Large intestine (tissue), 3 donors: ENCODE results near the gene SYNGR3. TPM values are rescaled to one million over a fixed set of nuclear protein-coding genes. Genes with fewer than 3 reads are reported as not detected.

Source experiments
- DNase-seq, 2 donors: peaks; one replicate each; pipeline versions ENCODE4 v3.0.0 to v3.0.0-alpha.2; 2013
- H3K27ac ChIP-seq: one replicate; pipeline ENCODE4 v1.5.1; 2013; ENCODE audit warnings: low read length
- H3K27me3 ChIP-seq: 2 replicates; pipeline ENCODE4 v1.6.1; 2013; ENCODE audit warnings: low read length; ENCODE audit not compliant: control insufficient read depth, insufficient read depth
- H3K36me3 ChIP-seq: 2 replicates; pipeline ENCODE4 v1.6.1; 2013; ENCODE audit warnings: low read length; ENCODE audit not compliant: control insufficient read depth, insufficient read depth
- H3K4me1 ChIP-seq: one replicate; pipeline ENCODE4 v1.6.1; 2013; ENCODE audit warnings: low read length; ENCODE audit not compliant: control insufficient read depth, insufficient read depth
- H3K4me3 ChIP-seq: one replicate; pipeline ENCODE4 v1.5.1; 2013; ENCODE audit warnings: low read length
- H3K9me3 ChIP-seq: one replicate; pipeline ENCODE4 v1.6.1; 2013; ENCODE audit warnings: mild to moderate bottlenecking, low read depth, low read length, moderate library complexity; ENCODE audit not compliant: control insufficient read depth
- WGBS: methylation state at CpG from one replicate; pipeline ENCODE4 v1.1.5; 2013; ENCODE audit warnings: low lambda C conversion rate; ENCODE audit not compliant: insufficient coverage; 5-methylcytosine and 5-hydroxymethylcytosine counted together
- polyA plus RNA-seq: library from polyadenylated mRNA; unstranded; fragments of 120-200 nt; gene quantifications from one replicate; pipeline ENCODE4 v1.2.1, GENCODE V29; 2013

The SYNGR3 gene
- polyA plus RNA-seq, 1 donor, result 4.2 TPM

DNA sequence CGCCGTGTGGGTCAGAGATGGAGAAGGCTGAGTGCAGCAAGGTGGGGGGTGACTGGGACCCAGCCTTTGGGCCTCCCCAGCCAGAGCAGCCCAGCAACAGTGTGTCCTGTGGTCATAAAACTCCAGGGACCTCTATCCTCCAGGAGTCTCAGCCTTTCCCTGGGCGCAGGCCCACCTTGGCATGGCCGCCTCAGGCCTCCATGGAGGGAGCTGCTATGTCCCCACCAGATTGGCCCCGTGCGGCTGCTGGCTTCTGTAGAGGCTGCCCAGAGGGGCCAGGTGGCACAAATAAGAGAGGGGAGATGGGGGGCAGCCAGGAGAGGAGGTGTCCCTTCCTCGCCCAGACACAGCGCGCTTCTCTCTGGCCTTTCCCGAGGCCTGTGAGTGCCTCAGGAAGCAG is 2.6 kb upstream of the SYNGR3 start:
- H3K9me3 ChIP-seq, result peaks cover 13% of the 10 kb centered on the region
- peaks cover 23% of the 10 kb centered on the region for H3K36me3 ChIP-seq
- no peak overlapping the region for H3K27ac ChIP-seq
- peaks cover 52% of the 10 kb centered on the region for H3K4me1 ChIP-seq
- DNase-seq, result no peak
- WGBS, result no CpG with 5 or more reads among the region's 10 CpGs
- H3K27me3 ChIP-seq, result peaks cover 41% of the 10 kb centered on the region
- H3K4me3 ChIP-seq, result no peak overlapping the region

DNA sequence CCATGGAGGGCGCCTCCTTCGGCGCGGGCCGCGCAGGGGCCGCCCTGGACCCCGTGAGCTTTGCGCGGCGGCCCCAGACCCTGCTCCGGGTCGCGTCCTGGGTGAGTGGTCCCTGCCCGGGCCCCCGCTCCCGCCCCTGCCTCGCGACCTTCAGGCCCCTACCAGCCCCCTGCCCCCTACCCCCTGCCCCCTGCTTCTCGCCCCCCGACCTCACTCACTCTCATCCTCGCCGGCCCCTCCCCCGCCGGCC is 256 bp downstream of the SYNGR3 start:
- Histone ChIP-seq H3K4me1 (peaks cover 39% of the 10 kb centered on the region), H3K27me3 (peaks cover 30% of the 10 kb centered on the region), H3K4me3 (no peak overlapping the region), H3K9me3 (peaks cover 21% of the 10 kb centered on the region), H3K36me3 (peaks cover 23% of the 10 kb centered on the region), H3K27ac (no peak overlapping the region)
- no peak for DNase-seq
- no CpG with 5 or more reads among the region's 25 CpGs for WGBS

DNA sequence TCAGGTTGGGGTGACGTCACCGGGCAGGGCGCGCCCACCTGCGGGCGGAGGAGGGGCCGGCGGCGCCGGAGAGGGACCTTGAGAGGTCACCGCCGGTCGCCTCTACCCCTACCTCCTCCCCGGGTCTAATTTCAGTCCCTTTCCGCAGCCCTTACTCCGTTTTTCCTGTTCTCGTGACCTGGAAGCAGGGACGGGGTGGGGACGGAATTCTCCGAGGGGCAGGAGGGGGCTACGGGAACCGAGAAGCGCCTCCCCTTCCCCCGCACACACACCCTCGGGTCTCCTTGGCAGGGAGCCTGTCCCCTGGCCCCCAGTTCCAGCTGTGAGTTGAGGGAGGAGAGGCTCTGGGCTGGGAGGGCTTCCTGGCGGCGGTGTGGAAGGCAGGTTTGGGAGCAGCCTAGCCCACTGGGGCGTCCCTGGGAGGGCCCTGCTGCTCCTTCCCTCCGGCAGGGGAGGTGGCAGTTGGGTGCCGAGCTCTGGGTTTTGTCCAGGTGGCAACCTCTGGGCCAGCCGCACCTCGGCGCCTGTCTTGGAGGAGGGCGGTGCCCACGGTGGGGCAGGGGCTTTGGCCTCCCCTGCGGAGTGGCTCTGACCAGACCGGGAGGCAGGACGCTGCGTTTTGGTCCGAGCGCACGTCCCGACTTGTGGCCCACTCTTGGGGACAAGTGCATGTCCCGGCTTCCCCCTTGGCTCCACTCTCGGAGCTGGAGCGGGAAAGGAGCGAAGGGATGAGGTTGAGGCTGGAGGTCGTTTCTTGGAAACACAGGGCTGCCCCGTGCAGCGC is 773 bp downstream of the SYNGR3 start:
- peaks cover 21% of the 10 kb centered on the region for H3K9me3 ChIP-seq
- no peak overlapping the region for H3K27ac ChIP-seq
- peak in 1 of 2 donors; percentile 45 for DNase-seq
- peak overlapping the region; percentile 33 for H3K4me3 ChIP-seq
- H3K36me3 ChIP-seq, result peaks cover 18% of the 10 kb centered on the region
- peaks cover 30% of the 10 kb centered on the region for H3K27me3 ChIP-seq
- H3K4me1 ChIP-seq, result peaks cover 33% of the 10 kb centered on the region
- no CpG with 5 or more reads among the region's 50 CpGs for WGBS

DNA sequence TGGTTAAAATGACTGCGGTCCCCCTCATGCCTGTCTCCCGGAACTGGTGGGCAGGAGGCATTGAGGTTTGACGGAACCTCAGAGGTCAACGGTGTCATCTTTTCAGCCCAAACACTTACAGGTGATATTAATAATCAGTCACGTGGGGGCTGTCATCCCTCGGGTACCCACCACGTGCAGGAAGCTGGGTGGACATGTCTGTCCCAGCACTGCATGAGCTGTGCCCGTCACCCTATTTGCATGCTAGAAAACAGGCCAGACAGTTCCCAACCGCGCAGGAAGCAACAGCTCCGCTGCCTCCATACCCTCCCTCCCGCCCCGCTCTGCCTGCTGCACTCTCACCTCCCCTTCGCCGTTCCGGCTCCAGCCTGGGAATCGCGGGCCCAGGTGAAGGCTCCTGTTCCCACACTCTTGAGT is 1.4 kb downstream of the SYNGR3 start:
- WGBS, result no CpG with 5 or more reads among the region's 18 CpGs
- peaks cover 30% of the 10 kb centered on the region for H3K27me3 ChIP-seq
- peaks cover 27% of the 10 kb centered on the region for H3K4me1 ChIP-seq
- H3K27ac ChIP-seq, result no peak overlapping the region
- peaks cover 21% of the 10 kb centered on the region for H3K9me3 ChIP-seq
- H3K36me3 ChIP-seq, result peaks cover 12% of the 10 kb centered on the region
- H3K4me3 ChIP-seq, result no peak overlapping the region
- peak in 1 of 2 donors; percentile 26 for DNase-seq

DNA sequence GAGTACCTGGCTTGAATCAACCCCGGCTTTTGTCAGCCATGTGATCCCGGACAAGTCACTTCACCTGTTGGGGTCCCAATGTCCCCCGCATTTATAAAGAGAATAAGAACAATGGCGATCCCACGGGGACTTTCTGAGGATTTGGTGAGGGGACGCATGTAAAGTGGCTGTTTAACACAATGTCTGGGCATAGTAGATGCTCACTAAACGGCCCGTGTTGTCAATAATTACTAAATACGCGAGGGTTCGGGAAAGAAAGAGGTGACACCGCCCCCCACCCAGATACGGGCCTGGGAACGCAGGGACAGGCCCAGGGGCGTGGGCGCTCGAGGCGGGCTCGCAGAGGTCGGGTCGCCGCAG is 1.8 kb downstream of the SYNGR3 start:
- H3K27me3 ChIP-seq, result peaks cover 30% of the 10 kb centered on the region
- no CpG with 5 or more reads among the region's 22 CpGs for WGBS

DNA sequence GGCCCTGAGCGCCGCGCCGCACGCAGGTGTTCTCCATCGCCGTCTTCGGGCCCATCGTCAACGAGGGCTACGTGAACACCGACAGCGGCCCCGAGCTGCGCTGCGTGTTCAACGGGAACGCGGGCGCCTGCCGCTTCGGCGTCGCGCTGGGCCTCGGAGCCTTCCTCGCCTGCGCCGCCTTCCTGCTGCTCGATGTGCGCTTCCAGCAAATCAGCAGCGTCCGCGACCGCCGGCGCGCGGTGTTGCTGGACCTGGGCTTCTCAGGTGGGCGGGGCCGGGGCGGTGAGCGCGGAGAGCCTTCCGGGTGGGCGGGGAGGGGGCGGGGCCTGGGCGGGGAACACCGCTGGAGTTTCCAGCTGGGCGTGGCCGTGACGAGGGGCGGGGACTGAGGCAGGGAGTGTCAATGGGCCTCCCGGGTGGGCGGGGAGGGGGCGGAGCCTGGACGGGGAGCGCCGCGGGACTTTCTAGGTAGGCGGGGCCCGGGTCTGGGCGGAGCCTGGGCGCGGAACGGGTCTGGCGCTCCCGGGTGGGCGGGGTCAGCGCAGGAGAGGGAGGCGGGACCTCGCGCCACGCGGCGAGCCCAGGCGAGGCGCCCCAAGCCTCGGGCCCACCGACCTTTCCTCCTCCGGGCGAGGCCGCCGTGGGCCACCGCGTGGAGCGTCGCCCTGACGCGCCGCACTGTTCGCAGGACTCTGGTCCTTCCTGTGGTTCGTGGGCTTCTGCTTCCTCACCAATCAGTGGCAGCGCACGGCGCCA is 2.4 kb downstream of the SYNGR3 start:
- no CpG with 5 or more reads among the region's 96 CpGs for WGBS
- H3K27me3 ChIP-seq, result peaks cover 30% of the 10 kb centered on the region
- H3K27ac ChIP-seq, result no peak overlapping the region
- H3K4me1 ChIP-seq, result peaks cover 25% of the 10 kb centered on the region
- no peak overlapping the region for H3K4me3 ChIP-seq
- H3K9me3 ChIP-seq, result peaks cover 21% of the 10 kb centered on the region
- DNase-seq, result peak; percentile 88 to 90
- H3K36me3 ChIP-seq, result peaks cover 6% of the 10 kb centered on the region

More for the DNA sequence above, 1.8 kb downstream of the SYNGR3 start:
- Histone ChIP-seq H3K27ac (no peak overlapping the region), H3K4me3 (no peak overlapping the region), H3K4me1 (peaks cover 25% of the 10 kb centered on the region), H3K9me3 (peaks cover 21% of the 10 kb centered on the region), H3K36me3 (peaks cover 7% of the 10 kb centered on the region)
- no peak for DNase-seq

DNA sequence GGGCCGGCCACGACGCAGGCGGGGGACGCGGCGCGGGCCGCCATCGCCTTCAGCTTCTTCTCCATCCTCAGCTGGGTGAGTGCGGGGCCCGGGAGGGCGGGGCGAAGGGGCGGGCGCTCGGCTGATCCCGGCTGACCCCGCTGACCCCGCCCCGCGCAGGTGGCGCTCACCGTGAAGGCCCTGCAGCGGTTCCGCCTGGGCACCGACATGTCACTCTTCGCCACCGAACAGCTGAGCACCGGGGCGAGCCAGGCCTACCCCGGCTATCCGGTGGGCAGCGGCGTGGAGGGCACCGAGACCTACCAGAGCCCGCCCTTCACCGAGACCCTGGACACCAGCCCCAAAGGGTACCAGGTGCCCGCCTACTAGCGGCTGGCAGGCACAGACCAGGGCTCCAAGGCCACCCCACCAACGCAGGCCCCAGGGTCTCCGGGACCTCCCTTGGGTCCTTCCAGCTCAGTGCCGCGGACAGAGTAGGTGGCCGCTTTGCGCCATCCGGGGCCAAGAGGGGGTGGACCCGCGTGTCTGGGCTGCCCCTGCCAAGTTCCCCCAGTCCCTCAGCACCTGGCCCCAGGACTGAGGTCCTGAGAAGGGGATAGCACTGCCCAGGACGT is 3.0 kb downstream of the SYNGR3 start:
- no CpG with 5 or more reads among the region's 50 CpGs for WGBS

DNA sequence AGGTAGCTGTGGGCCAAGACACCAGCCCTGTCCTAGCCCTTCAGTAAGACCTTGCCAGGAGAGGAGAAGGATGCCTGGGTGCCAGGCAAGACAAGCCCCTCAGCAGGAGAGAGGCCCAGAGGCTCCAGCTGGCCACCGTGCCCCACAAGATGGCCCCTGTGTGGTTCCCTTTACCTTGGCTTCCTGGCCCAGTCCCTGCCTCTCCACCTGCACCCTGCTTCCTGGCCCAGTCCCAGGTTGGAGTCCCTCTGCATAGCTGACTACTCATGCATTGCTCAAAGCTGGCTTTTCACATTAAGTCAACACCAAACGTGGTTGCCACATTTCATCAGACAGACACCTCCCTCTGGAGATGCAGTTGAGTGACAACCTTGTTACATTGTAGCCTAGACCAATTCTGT is 4.0 kb downstream of the SYNGR3 start:
- Histone ChIP-seq H3K4me1 (peaks cover 25% of the 10 kb centered on the region), H3K4me3 (no peak overlapping the region), H3K27ac (no peak overlapping the region), H3K36me3 (peaks cover 19% of the 10 kb centered on the region), H3K27me3 (peaks cover 25% of the 10 kb centered on the region), H3K9me3 (peaks cover 21% of the 10 kb centered on the region)
- WGBS, result no CpG with 5 or more reads among the region's 2 CpGs
- no peak for DNase-seq

More for the DNA sequence above, 3.0 kb downstream of the SYNGR3 start:
- no peak for DNase-seq
- Histone ChIP-seq H3K27me3 (peaks cover 30% of the 10 kb centered on the region), H3K4me1 (peaks cover 25% of the 10 kb centered on the region), H3K4me3 (no peak overlapping the region), H3K27ac (no peak overlapping the region), H3K36me3 (peaks cover 10% of the 10 kb centered on the region), H3K9me3 (peaks cover 21% of the 10 kb centered on the region)

DNA sequence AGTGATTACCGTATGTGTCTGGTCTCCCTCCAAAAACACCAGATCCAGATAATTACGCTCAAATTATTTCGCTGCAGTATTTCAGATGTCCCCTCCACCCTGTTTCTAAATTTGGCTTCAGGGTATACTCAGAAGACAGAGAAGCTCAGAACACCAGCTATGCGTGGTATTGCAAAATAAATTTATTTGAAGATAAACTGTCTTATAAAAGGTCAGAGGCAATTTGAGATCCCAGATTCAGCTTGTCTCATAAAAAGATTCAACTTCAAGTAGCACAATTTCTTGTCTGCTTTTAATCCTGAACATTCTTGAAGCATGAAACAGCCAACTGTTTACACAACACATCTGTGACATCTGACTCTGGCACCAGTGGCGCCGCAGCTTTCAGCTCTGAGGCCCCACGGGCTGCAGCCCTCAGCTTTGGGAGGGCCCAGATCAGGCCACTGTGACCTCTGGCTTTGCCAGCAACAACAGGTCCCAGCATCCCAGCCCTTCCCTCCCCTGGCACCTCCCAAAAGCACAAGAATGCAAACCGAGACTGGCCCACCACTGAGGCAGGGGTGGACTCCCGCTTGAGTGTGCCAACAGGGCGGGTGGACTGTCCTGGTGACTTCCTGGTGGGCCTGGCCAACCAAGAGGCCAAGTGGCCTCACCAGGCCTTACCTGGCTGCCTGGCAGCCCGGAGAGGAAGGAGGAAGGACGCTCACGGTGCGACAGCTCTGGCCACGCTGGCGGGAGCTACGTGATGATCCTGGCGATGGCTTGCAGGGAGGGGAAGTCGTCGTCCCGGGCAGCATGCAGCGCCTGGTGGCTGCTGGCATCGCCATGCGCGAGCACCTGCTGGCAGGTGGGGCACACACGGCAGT is 8.0 kb downstream of the SYNGR3 start:
- Histone ChIP-seq H3K4me3 (no peak overlapping the region), H3K27me3 (no peaks in the 10 kb centered on the region), H3K4me1 (no peaks in the 10 kb centered on the region), H3K9me3 (peaks cover 4% of the 10 kb centered on the region), H3K27ac (no peak overlapping the region), H3K36me3 (peaks cover 58% of the 10 kb centered on the region)
- WGBS, result 90% methylated on average over 2 of the region's 26 CpGs
- DNase-seq, result no peak

DNA sequence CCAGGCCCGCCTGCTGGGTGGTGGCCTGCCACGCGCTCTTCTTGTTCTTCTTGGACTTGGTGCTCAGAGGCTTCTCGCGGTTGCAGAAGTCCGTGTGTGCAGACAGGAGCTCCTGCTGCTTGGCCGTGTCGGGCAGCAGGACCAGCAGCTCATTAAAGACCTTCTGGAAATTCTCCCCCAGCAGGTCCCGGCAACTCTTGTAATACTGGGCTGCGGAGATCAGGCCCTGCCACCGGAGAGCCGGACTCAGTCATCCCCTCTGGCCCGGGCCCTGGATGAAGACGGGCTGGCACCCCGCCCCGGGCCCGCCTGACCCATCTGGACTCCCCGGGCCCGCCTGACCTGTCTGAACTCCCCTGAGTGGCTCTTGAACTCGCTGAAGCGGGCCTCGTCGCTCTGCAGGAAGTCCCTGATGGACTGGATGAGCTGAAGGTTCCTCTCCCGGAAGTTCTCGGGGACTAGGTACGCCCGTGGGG is 8.6 kb downstream of the SYNGR3 start:
- no peaks in the 10 kb centered on the region for H3K27me3 ChIP-seq
- H3K4me3 ChIP-seq, result no peak overlapping the region
- H3K4me1 ChIP-seq, result no peaks in the 10 kb centered on the region
- H3K36me3 ChIP-seq, result peaks cover 65% of the 10 kb centered on the region
- H3K9me3 ChIP-seq, result no peaks in the 10 kb centered on the region
- no peak overlapping the region for H3K27ac ChIP-seq
- DNase-seq, result no peak
- no CpG with 5 or more reads among the region's 27 CpGs for WGBS
